ENCODE results near the gene PARVA. TPM values are rescaled to one million over a fixed set of nuclear protein-coding genes. Genes with fewer than 3 reads are reported as not detected.
A peak's percentile ranks its signal among the peaks of the same experiment; 100 is the strongest.

The PARVA gene
- polyA plus RNA-seq, 1 experiment = 142 TPM

DNA sequence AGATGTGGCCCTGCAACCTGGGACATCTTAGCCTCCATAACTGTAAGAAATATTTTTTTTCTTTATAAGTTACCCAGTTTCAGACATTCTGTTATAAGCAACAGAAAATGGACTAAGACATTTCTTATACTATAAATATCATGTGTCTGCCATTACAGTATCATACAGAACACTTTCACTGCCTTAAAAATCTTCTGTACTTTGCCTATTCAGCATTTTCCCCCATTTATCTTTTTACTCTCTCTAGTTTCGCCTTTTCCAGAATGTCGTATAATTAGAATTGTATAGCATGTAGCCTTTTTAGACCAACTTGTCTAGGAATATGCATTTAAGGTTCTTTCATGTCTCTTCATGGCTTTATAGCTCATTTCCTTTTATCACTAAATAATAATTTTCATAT is 88.0 kb downstream of the PARVA start:
- Histone ChIP-seq H3K9me3 (ENCODE audit: control insufficient read depth, insufficient read depth, low read length) (no peaks in the 10 kb centered on the region), H3K4me3 (ENCODE audit: low read depth, low read length) (no peak overlapping the region), H3K27ac (ENCODE audit: low read depth, low read length) (no peak overlapping the region), H3K27me3 (ENCODE audit: control insufficient read depth, insufficient read depth, low read length) (no peaks in the 10 kb centered on the region)
- TF ChIP-seq, protein P1, sequence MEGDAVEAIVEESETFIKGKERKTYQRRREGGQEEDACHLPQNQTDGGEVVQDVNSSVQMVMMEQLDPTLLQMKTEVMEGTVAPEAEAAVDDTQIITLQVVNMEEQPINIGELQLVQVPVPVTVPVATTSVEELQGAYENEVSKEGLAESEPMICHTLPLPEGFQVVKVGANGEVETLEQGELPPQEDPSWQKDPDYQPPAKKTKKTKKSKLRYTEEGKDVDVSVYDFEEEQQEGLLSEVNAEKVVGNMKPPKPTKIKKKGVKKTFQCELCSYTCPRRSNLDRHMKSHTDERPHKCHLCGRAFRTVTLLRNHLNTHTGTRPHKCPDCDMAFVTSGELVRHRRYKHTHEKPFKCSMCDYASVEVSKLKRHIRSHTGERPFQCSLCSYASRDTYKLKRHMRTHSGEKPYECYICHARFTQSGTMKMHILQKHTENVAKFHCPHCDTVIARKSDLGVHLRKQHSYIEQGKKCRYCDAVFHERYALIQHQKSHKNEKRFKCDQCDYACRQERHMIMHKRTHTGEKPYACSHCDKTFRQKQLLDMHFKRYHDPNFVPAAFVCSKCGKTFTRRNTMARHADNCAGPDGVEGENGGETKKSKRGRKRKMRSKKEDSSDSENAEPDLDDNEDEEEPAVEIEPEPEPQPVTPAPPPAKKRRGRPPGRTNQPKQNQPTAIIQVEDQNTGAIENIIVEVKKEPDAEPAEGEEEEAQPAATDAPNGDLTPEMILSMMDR (IDR thresholded peaks at IDR 0.05; ENCODE audit: low read depth, low read length) = no peak
- ChIA-PET POLR2A (no interaction called here), CTCF (no interaction called here)
- no peak for DNase-seq (ENCODE audit: low read depth, low spot score)

DNA sequence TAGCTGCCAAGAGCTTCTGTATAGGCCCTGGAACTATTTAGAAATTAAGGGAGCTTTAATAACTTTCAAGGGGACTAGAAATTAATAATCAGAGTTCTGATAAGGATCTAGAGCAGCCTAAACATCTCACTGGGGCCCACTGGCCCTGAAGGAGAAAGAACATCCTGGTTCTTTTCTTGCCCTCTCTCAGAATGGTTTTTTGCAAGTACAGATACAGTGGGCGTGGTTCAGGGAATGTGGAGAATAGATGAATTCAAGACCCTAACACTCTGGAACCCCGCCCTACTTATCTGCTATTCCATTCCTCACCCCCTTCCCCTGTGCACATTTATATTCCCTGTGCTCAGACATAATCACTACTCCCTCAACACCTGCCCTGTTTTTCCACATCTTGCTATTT is 90.2 kb downstream of the PARVA start:
- H3K27me3 ChIP-seq (ENCODE audit: control insufficient read depth, insufficient read depth, low read length) = no peaks in the 10 kb centered on the region
- no peak overlapping the region for H3K4me3 ChIP-seq (ENCODE audit: low read depth, low read length)
- no peak overlapping the region for H3K27ac ChIP-seq (ENCODE audit: low read depth, low read length)
- ChIA-PET CTCF (no interaction called here), POLR2A (no interaction called here)
- TF ChIP-seq, protein P1 (IDR thresholded peaks at IDR 0.05; ENCODE audit: low read depth, low read length) = no peak
- H3K9me3 ChIP-seq (ENCODE audit: control insufficient read depth, insufficient read depth, low read length) = no peaks in the 10 kb centered on the region
- DNase-seq (ENCODE audit: low read depth, low spot score) = no peak

DNA sequence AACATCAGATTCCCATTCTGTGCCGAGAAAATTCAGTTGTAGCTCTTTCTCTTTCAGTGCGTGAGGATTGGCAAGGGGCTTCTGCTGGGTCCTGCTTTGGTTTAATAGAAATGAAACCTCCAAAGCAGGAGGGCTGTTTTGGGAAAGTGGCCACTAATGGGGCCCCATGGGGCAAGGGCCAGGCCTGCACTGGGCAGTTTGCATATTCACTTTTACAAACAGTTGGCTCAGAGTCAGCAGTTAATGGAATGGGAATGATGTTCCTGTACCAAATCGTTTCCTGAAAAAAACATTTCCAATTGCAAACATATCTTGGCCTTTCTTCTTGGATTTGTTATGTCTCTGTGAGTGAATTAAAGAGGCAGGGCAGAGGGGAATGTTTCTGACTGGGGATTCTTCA is 92.1 kb downstream of the PARVA start:
- Histone ChIP-seq H3K4me3 (ENCODE audit: low read depth, low read length) (no peak overlapping the region), H3K27ac (ENCODE audit: low read depth, low read length) (peak overlapping the region; percentile 25), H3K9me3 (ENCODE audit: control insufficient read depth, insufficient read depth, low read length) (no peaks in the 10 kb centered on the region), H3K27me3 (ENCODE audit: control insufficient read depth, insufficient read depth, low read length) (no peaks in the 10 kb centered on the region)
- POLR2A ChIA-PET = no interaction called here
- TF ChIP-seq, protein P1 (IDR thresholded peaks at IDR 0.05; ENCODE audit: low read depth, low read length) = no peak
- CTCF ChIA-PET = interaction anchor here (0.9 to 1.2 kb wide), 2 partner anchors 58 to 138 kb away, joined by 3 to 4 read pairs; no protein-coding TSS in a partner anchor
- DNase-seq (ENCODE audit: low read depth, low spot score) = no peak

DNA sequence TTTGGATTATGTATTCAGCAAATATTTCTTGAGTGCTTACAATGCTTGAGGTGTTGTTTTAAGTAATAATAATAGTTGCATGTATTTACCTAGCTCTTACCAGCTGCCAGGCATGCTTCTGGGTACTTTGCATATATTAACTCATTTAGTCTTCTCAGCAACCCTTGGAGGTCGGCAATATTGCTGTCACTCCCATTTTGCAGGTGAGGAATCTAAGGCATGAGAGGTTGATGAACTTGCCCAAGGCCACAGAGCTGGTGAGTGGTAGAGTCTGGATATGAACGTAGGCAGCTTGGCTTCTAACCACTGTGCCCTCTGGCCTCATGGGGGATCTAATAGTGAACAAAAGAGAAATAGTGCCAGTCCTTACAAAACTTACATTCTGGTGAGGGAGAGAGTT is 92.9 kb downstream of the PARVA start:
- CTCF ChIA-PET = interaction anchor here (0.9 kb wide), 1 partner anchor 59 kb away, joined by 3 read pairs; no protein-coding TSS in a partner anchor
- TF ChIP-seq, protein P1 (IDR thresholded peaks at IDR 0.05; ENCODE audit: low read depth, low read length) = no peak
- DNase-seq (ENCODE audit: low read depth, low spot score) = no peak
- POLR2A ChIA-PET = no interaction called here
- Histone ChIP-seq H3K27me3 (ENCODE audit: control insufficient read depth, insufficient read depth, low read length) (no peaks in the 10 kb centered on the region), H3K9me3 (ENCODE audit: control insufficient read depth, insufficient read depth, low read length) (no peaks in the 10 kb centered on the region), H3K27ac (ENCODE audit: low read depth, low read length) (no peak overlapping the region), H3K4me3 (ENCODE audit: low read depth, low read length) (no peak overlapping the region)

DNA sequence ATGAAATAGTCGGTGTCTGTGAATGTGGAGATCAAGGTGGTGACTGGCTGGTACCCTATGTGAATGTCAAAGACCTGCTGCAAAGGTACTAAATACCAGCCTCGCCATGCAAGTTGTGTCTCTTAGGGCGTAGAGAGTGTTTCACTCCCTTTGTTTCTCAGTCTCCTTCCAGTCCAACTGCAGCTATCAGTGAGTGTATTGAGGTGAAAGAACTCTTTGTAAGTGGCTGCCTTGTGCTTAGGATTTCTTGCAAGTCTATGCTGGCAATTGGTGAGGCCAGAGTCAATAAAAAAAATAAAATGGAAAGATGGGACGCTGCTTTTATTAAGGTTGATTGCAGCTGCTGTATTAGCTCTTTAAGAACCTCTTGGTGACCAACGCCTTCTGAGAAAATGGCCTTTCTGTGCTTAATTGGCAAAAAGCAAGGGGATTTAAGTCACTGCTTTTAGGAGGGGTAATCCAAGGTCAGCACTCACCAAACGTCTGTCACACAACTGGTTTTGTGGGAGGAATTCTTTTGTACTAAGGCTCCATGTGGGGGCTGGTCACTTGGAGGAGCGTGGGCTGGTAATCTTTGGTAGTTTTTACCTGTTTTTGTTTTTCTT is 95.1 kb downstream of the PARVA start:
- H3K9me3 ChIP-seq (ENCODE audit: control insufficient read depth, insufficient read depth, low read length) = no peaks in the 10 kb centered on the region
- ChIA-PET CTCF (interaction anchor here (0.6 to 2.5 kb wide), 3 partner anchors 13 to 141 kb away, joined by 3 to 9 read pairs (median 4); no protein-coding TSS in a partner anchor), POLR2A (no interaction called here)
- no peak overlapping the region for H3K4me3 ChIP-seq (ENCODE audit: low read depth, low read length)
- no peak for DNase-seq (ENCODE audit: low read depth, low spot score)
- H3K27ac ChIP-seq (ENCODE audit: low read depth, low read length) = no peak overlapping the region
- H3K27me3 ChIP-seq (ENCODE audit: control insufficient read depth, insufficient read depth, low read length) = no peaks in the 10 kb centered on the region
- TF ChIP-seq, protein P1 (IDR thresholded peaks at IDR 0.05; ENCODE audit: low read depth, low read length) = no peak
